ENCODE results near the gene BLOC1S5. TPM values are rescaled to one million over a fixed set of nuclear protein-coding genes. Genes with fewer than 3 reads are reported as not detected.

Gene BLOC1S5
- total and polyA plus RNA-seq, 9 of the 15 experiments (the other 6 are each of a cell fraction or from before 2014, with no cell fraction given) = 8.5 to 41.0 (median 27.7) TPM

DNA sequence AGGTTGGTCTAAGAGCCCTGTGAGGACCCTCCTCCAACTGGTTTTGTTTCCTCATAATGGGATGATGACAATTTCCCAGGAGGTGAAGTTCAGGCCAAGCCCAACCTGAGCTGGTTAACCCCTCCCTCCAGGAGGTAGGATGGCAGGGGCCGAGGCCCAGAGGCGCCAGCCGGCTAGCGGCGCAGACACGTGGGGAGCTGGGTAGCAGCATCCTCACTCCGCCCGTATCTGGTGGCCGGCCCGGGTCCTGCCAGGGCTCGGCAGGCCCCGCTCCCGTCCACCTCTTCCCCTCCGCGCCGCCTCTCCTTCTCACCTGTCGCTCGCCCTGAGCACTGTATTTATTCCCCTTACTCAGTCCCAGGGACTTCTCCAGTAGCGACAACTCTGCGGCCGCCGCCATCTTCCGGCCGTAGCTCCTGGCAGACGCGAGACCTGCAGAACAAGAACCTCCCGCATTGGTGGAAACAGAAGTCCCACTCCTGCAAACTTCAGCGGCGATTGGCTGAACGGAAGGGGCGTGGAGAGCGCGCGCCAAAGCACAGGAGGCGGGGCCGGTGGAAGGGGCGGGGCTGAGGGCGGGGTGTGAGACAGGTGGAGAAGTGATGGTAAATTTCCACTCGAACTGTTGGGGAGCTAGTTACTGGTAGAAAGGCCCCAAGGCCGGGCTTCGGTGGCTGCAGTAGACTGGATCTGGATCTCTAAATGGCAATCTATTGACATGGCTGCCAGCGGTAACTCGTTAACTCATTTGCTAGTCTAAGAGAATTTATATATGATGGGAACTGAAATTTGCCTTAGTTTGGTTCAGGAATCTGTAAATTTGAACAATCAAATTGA, 38.2 kb upstream of the BLOC1S5 start, which contains the start of gene EEF1E1 (continued):
- TF ChIP-seq MIER1 (IDR thresholded peaks at IDR 0.05; ENCODE audit: low read depth) (no peak), SUPT5H (IDR thresholded peaks at IDR 0.05) (peak; percentile 92), ZNF41 (CRISPR knock-in tag; conservative IDR thresholded peaks at IDR 0.05) (no peak), E2F6 (IDR thresholded peaks at IDR 0.05; ENCODE audit: borderline replicate concordance in 1 of 2, extremely low read depth in 1 of 2, insufficient read depth in 1 of 2, insufficient read length in 1 of 2, low read depth in 1 of 2, low read length in 1 of 2, poor library complexity in 1 of 2, severe bottlenecking in 1 of 2) (peak; percentile 21 to 57), ZNF76 (CRISPR knock-in tag; IDR thresholded peaks at IDR 0.05; ENCODE audit: borderline replicate concordance) (no peak), TFAM (CRISPR knock-in tag; conservative IDR thresholded peaks at IDR 0.05) (no peak), BRCA1 (IDR thresholded peaks at IDR 0.05) (no peak), BRCA1 (CRISPR knock-in tag; IDR thresholded peaks at IDR 0.05) (no peak), FUS (optimal IDR thresholded peaks at IDR 0.05; ENCODE audit: low read depth, low read length) (no peak), ZNF766 (CRISPR knock-in tag; conservative IDR thresholded peaks at IDR 0.05) (no peak), NFYB (IDR thresholded peaks at IDR 0.05; ENCODE audit: extremely low read depth, insufficient read length) (peak; percentile 26), POLR2AphosphoS5 (IDR thresholded peaks at IDR 0.05; ENCODE audit: control insufficient read depth, insufficient read depth, low read depth, low read length) (peak; percentile 83; the same call in 1 of the 2 replicates), CBFA2T2 (conservative IDR thresholded peaks at IDR 0.05) (no peak), POLR2AphosphoS2 (IDR thresholded peaks at IDR 0.05; ENCODE audit: low read length) (no peak), BRF1 (IDR thresholded peaks at IDR 0.05; ENCODE audit: borderline replicate concordance, extremely low read depth, insufficient read length) (no peak), RFX7 (CRISPR knock-in tag; IDR thresholded peaks at IDR 0.05) (no peak), SOX6 (IDR thresholded peaks at IDR 0.05) (no peak), XRCC3 (IDR thresholded peaks at IDR 0.05) (no peak), HDAC2 (IDR thresholded peaks at IDR 0.05) (peak; percentile 94), ZNF24 (IDR thresholded peaks at IDR 0.05) (0 out of 2 replicates have a peak, but pooled peaks have one; percentile 11), ZNF133 (CRISPR knock-in tag; IDR thresholded peaks at IDR 0.05) (no peak), CREM (IDR thresholded peaks at IDR 0.05; ENCODE audit: low read depth) (peak; percentile 88), NFATC3 (IDR thresholded peaks at IDR 0.05) (0 out of 2 replicates have a peak, but pooled peaks have one; percentile 77)
- TF ChIP-seq, protein P1, sequence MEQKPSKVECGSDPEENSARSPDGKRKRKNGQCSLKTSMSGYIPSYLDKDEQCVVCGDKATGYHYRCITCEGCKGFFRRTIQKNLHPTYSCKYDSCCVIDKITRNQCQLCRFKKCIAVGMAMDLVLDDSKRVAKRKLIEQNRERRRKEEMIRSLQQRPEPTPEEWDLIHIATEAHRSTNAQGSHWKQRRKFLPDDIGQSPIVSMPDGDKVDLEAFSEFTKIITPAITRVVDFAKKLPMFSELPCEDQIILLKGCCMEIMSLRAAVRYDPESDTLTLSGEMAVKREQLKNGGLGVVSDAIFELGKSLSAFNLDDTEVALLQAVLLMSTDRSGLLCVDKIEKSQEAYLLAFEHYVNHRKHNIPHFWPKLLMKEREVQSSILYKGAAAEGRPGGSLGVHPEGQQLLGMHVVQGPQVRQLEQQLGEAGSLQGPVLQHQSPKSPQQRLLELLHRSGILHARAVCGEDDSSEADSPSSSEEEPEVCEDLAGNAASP (IDR thresholded peaks at IDR 0.05) = no peak
- TF ChIP-seq, protein P2, sequence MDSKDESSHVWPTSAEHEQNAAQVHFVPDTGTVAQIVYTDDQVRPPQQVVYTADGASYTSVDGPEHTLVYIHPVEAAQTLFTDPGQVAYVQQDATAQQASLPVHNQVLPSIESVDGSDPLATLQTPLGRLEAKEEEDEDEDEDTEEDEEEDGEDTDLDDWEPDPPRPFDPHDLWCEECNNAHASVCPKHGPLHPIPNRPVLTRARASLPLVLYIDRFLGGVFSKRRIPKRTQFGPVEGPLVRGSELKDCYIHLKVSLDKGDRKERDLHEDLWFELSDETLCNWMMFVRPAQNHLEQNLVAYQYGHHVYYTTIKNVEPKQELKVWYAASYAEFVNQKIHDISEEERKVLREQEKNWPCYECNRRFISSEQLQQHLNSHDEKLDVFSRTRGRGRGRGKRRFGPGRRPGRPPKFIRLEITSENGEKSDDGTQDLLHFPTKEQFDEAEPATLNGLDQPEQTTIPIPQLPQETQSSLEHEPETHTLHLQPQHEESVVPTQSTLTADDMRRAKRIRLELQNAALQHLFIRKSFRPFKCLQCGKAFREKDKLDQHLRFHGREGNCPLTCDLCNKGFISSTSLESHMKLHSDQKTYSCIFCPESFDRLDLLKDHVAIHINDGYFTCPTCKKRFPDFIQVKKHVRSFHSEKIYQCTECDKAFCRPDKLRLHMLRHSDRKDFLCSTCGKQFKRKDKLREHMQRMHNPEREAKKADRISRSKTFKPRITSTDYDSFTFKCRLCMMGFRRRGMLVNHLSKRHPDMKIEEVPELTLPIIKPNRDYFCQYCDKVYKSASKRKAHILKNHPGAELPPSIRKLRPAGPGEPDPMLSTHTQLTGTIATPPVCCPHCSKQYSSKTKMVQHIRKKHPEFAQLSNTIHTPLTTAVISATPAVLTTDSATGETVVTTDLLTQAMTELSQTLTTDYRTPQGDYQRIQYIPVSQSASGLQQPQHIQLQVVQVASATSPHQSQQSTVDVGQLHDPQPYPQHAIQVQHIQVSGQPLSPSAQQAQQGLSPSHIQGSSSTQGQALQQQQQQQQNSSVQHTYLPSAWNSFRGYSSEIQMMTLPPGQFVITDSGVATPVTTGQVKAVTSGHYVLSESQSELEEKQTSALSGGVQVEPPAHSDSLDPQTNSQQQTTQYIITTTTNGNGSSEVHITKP (IDR thresholded peaks at IDR 0.05; ENCODE audit: partially characterized antibody) = peak; percentile 16
